Measurements from ENCODE around the gene MYH14.

Gene MYH14

GRCh38 chr19:50300051-50300450 lies 96.6 kb downstream of the MYH14 start:
- Mint-ChIP-seq H3K27ac (no peak overlapping the region), H3K4me3 (no peak overlapping the region), H3K27me3 (ENCODE audit: low read depth) (no peaks in the 10 kb centered on the region), H3K9me3 (no peaks in the 10 kb centered on the region), H3K4me1 (no peaks in the 10 kb centered on the region), H3K36me3 (ENCODE audit: low read depth) (peaks cover 8% of the 10 kb centered on the region)
- no peak for TF ChIP-seq CTCF (IDR thresholded peaks at IDR 0.05; ENCODE audit: unreplicated experiment in 3 of 3)

- H3K4me1 Mint-ChIP-seq, result no peaks in the 10 kb centered on the region
- no peaks in the 10 kb centered on the region for H3K27me3 Mint-ChIP-seq (ENCODE audit: low read depth)
- TF ChIP-seq CTCF (IDR thresholded peaks at IDR 0.05; ENCODE audit: unreplicated experiment in 3 of 3), result no peak
- peaks cover 8% of the 10 kb centered on the region for H3K36me3 Mint-ChIP-seq (ENCODE audit: low read depth)
- H3K27ac Mint-ChIP-seq, result no peak overlapping the region
- no peak overlapping the region for H3K4me3 Mint-ChIP-seq
- H3K9me3 Mint-ChIP-seq, result no peaks in the 10 kb centered on the region
Measured at GRCh38 chr19:50300814-50301606, 97.6 kb downstream of the MYH14 start.

- peaks cover 8% of the 10 kb centered on the region for H3K36me3 Mint-ChIP-seq (ENCODE audit: low read depth)
- H3K4me1 Mint-ChIP-seq, result no peaks in the 10 kb centered on the region
- H3K9me3 Mint-ChIP-seq, result no peaks in the 10 kb centered on the region
- peaks cover 3% of the 10 kb centered on the region for H3K27me3 Mint-ChIP-seq (ENCODE audit: low read depth)
- no peak for TF ChIP-seq CTCF (IDR thresholded peaks at IDR 0.05; ENCODE audit: unreplicated experiment in 3 of 3)
- H3K4me3 Mint-ChIP-seq, result no peak overlapping the region
- no peak overlapping the region for H3K27ac Mint-ChIP-seq
Measured at GRCh38 chr19:50301607-50301971, 98.2 kb downstream of the MYH14 start.

- H3K4me1 Mint-ChIP-seq, result no peaks in the 10 kb centered on the region
- no peak for TF ChIP-seq CTCF (IDR thresholded peaks at IDR 0.05; ENCODE audit: unreplicated experiment in 3 of 3)
- H3K27me3 Mint-ChIP-seq (ENCODE audit: low read depth), result peaks cover 19% of the 10 kb centered on the region
- H3K36me3 Mint-ChIP-seq (ENCODE audit: low read depth), result peaks cover 8% of the 10 kb centered on the region
- no peak overlapping the region for H3K4me3 Mint-ChIP-seq
- H3K27ac Mint-ChIP-seq, result no peak overlapping the region
- no peaks in the 10 kb centered on the region for H3K9me3 Mint-ChIP-seq
Measured at GRCh38 chr19:50303558-50303957, 100.1 kb downstream of the MYH14 start.

GRCh38 chr19:50308991-50309390 lies 105.6 kb downstream of the MYH14 start:
- TF ChIP-seq CTCF (IDR thresholded peaks at IDR 0.05; ENCODE audit: unreplicated experiment in 3 of 3), result no peak
- no peaks in the 10 kb centered on the region for H3K9me3 Mint-ChIP-seq
- H3K4me3 Mint-ChIP-seq, result no peak overlapping the region
- no peak overlapping the region for H3K27ac Mint-ChIP-seq
- no peaks in the 10 kb centered on the region for H3K36me3 Mint-ChIP-seq (ENCODE audit: low read depth)
- H3K27me3 Mint-ChIP-seq (ENCODE audit: low read depth), result peaks cover 68% of the 10 kb centered on the region
- peaks cover 3% of the 10 kb centered on the region for H3K4me1 Mint-ChIP-seq
